GM12878 (cell line): ENCODE data around the gene MYMK. TPM values are rescaled to one million over a fixed set of nuclear protein-coding genes. Genes with fewer than 3 reads are reported as not detected.

Experiments used
- ATAC-seq: fragments of 200-7000 bp; cut with Tn5 transposase; 3 replicates; pipeline ENCODE4 v1.9.1; 2020; ENCODE audit warnings: mild to moderate bottlenecking, moderate library complexity
- BruUV-seq: library from RNA; stranded (reverse); fragments of 400-500 nt; replicated peaks from 2 replicates; lab custom pipeline; 2021; lab: Mats Ljungman, UMichigan
- CTCF ChIA-PET: fragments of 300-600 bp; sonication (Branson Sonifier 250); formaldehyde crosslinking; extraction: SDS; loops from one replicate; lab custom pipeline; 2021; ENCODE audit warnings: inconsistent platforms; lab: Yijun Ruan, JAX
- POLR2A ChIA-PET: fragments of 350-600 bp; formaldehyde crosslinking; extraction: SDS; loops from one replicate; lab custom pipeline; 2021; ENCODE audit warnings: inconsistent platforms; lab: Charles Lee
- RAD21 ChIA-PET: fragments of 300-600 bp; sonication (Branson Sonifier 250); formaldehyde crosslinking; loops from one replicate; lab custom pipeline; 2023; ENCODE audit warnings: antibody characterized with exemption; ENCODE audit not compliant: unreplicated experiment; lab: Charles Lee
- SMC1A ChIA-PET: fragments of 300-600 bp; sonication (Branson Sonifier 250); formaldehyde crosslinking; loops from one replicate; lab custom pipeline; 2023; ENCODE audit not compliant: unreplicated experiment, uncharacterized antibody; lab: Charles Lee
- DNase-seq: peaks from one replicate; pipeline ENCODE4 v3.0.0-alpha.2; 2011; ENCODE audit warnings: low read depth, low spot score
- FAIRE-seq: peaks from 3 replicates; lab custom pipeline; 2011; peaks lifted over from hg19 to GRCh38; lab: Jason Lieb, UNC
- H2AFZ ChIP-seq: 2 replicates; pipeline ENCODE4 v1.6.0; 2011; ENCODE audit warnings: low read depth, low read length, control low read depth; ENCODE audit not compliant: control insufficient read depth
- H3K27ac ChIP-seq: 2 replicates; pipeline ENCODE4 v1.5.1; 2011; ENCODE audit warnings: control low read depth; ENCODE audit not compliant: control insufficient read depth, insufficient read depth
- H3K27me3 ChIP-seq, 2 experiments: replicated peaks in 1 of 2; 2 replicates each; pipeline versions ENCODE4 v1.6.0 to v1.6.1; 2011; ENCODE audit warnings: low read length in 1 of 2; ENCODE audit not compliant: control insufficient read depth in 2 of 2, insufficient read depth in 2 of 2
- H3K36me3 ChIP-seq, 2 experiments: 2 replicates each; pipeline ENCODE4 v1.5.1; 2011; ENCODE audit warnings: low read length in 1 of 2; ENCODE audit not compliant: control insufficient read depth in 2 of 2, insufficient read depth in 2 of 2
- H3K4me1 ChIP-seq: 2 replicates; pipeline ENCODE4 v1.6.1; 2011; ENCODE audit warnings: mild to moderate bottlenecking, low read length, moderate library complexity, mixed read lengths; ENCODE audit not compliant: control insufficient read depth, insufficient read depth
- H3K4me2 ChIP-seq: 2 replicates; pipeline ENCODE4 v1.6.0; 2011; ENCODE audit warnings: control low read depth; ENCODE audit not compliant: control insufficient read depth, insufficient read depth
- H3K4me3 ChIP-seq: fragments of 200-600 bp; sonication (generic); 2 replicates; pipeline ENCODE4 v1.5.1; 2016
- H3K79me2 ChIP-seq: 2 replicates; pipeline ENCODE4 v1.6.0; 2011; ENCODE audit warnings: low read length; ENCODE audit not compliant: control insufficient read depth, insufficient read depth
- H3K9ac ChIP-seq: 2 replicates; pipeline ENCODE4 v1.8.0; 2011; ENCODE audit warnings: low read length, control low read depth, mixed read lengths; ENCODE audit not compliant: control insufficient read depth, insufficient read depth
- H3K9me3 ChIP-seq: replicated peaks from 3 replicates; pipeline ENCODE4 v1.5.1; 2011; ENCODE audit warnings: mild to moderate bottlenecking, low read length; ENCODE audit not compliant: control insufficient read depth, insufficient read depth
- H4K20me1 ChIP-seq: 2 replicates; pipeline ENCODE4 v1.6.0; 2011; ENCODE audit not compliant: control insufficient read depth, insufficient read depth
- ASH2L ChIP-seq: fragments of 300-600, 200-600 bp; sonication (generic); IDR thresholded peaks from 2 replicates; pipeline ENCODE4 v1.6.1; 2017; ENCODE audit warnings: low read depth, mild to moderate bottlenecking, borderline replicate concordance
- BRCA1 ChIP-seq: IDR thresholded peaks from 2 replicates; pipeline ENCODE4 v1.6.1; 2011; ENCODE audit warnings: low read depth, low read length, improper control_type of control experiment
- CHD2 ChIP-seq: IDR thresholded peaks from 2 replicates; pipeline ENCODE4 v1.6.1; 2011; ENCODE audit warnings: low read depth, low read length, improper control_type of control experiment, borderline replicate concordance
- EGR1 ChIP-seq, 2 experiments: IDR thresholded peaks; 1 replicate in 1 of 2; 2 replicates in 1 of 2; pipeline ENCODE4 v1.6.1; 2011 to 2012; ENCODE audit warnings: low read depth in 2 of 2, low read length in 2 of 2, borderline replicate concordance in 1 of 2, mild to moderate bottlenecking in 1 of 2, moderate library complexity in 1 of 2
- FOS ChIP-seq: IDR thresholded peaks from 3 replicates; pipeline ENCODE4 v1.6.1; 2011; ENCODE audit warnings: borderline replicate concordance; ENCODE audit not compliant: insufficient read length; ENCODE audit errors: extremely low read depth
- HSF1 ChIP-seq: fragments of 150-350 bp; IDR thresholded peaks from 2 replicates; pipeline ENCODE4 v1.6.1; 2014; ENCODE audit warnings: mild to moderate bottlenecking, low read depth, low read length
- IRF4 ChIP-seq: IDR thresholded peaks from 2 replicates; pipeline ENCODE4 v1.6.1; 2011; ENCODE audit warnings: low read depth, low read length
- KAT2A ChIP-seq: conservative IDR thresholded peaks from 2 replicates; pipeline ENCODE4 v1.6.1; 2011; ENCODE audit warnings: low read depth, low read length; ENCODE audit not compliant: control insufficient read depth
- NFXL1 ChIP-seq: fragments of 450-650 bp; IDR thresholded peaks from 2 replicates; pipeline ENCODE4 v1.6.1; 2017; ENCODE audit warnings: antibody characterized with exemption, mild to moderate bottlenecking, borderline replicate concordance
- PBX3 ChIP-seq: IDR thresholded peaks from 2 replicates; pipeline ENCODE4 v1.6.1; 2011; ENCODE audit warnings: mild to moderate bottlenecking, low read depth, low read length, moderate library complexity; ENCODE audit not compliant: insufficient replicate concordance
- RCOR1 ChIP-seq: conservative IDR thresholded peaks from 2 replicates; pipeline ENCODE4 v1.6.1; 2012; ENCODE audit warnings: low read depth, low read length, improper control_type of control experiment
- RELB ChIP-seq: fragments of 450-650 bp; IDR thresholded peaks from 2 replicates; pipeline ENCODE4 v1.6.1; 2017; ENCODE audit warnings: low read depth, mild to moderate bottlenecking, moderate library complexity
- RFX5 ChIP-seq: IDR thresholded peaks from 2 replicates; pipeline ENCODE4 v1.6.1; 2011; ENCODE audit warnings: low read depth, low read length, improper control_type of control experiment
- SMAD5 ChIP-seq: IDR thresholded peaks from 2 replicates; pipeline ENCODE4 v1.6.1; 2016; ENCODE audit warnings: antibody characterized with exemption, low read depth
- SRF ChIP-seq, 2 experiments: IDR thresholded peaks; 2 replicates each; pipeline ENCODE4 v1.6.1; 2011; ENCODE audit warnings: low read depth in 2 of 2, low read length in 2 of 2, mild to moderate bottlenecking in 1 of 2, moderate library complexity in 1 of 2
- ZBTB33 ChIP-seq: fragments of 450-650 bp; IDR thresholded peaks from 2 replicates; pipeline ENCODE4 v1.6.1; 2017; ENCODE audit warnings: mild to moderate bottlenecking
- ZNF24 ChIP-seq: fragments of 450-650 bp; IDR thresholded peaks from 2 replicates; pipeline ENCODE4 v1.6.1; 2017; ENCODE audit warnings: antibody characterized with exemption, mild to moderate bottlenecking
- WGBS: methylation state at CpG from one replicate; pipeline ENCODE4 v1.1.6; 2016; ENCODE audit warnings: low lambda C conversion rate; ENCODE audit not compliant: insufficient replicate concordance, insufficient coverage; ENCODE audit errors: missing lambda C conversion rate; 5-methylcytosine and 5-hydroxymethylcytosine counted together
- in situ Hi-C: fragments of 300-500 bp; cut with MboI; formaldehyde crosslinking; loops from 9 replicates; pipeline ENCODE4 v1.14.3; 2018; ENCODE audit warnings: mixed read lengths
- intact Hi-C: fragments of 100-400 bp; cut with micrococcal nuclease; formaldehyde crosslinking; loops from one replicate; pipeline ENCODE4 v1.14.2; 2022; ENCODE audit not compliant: unreplicated experiment
- polyA plus RNA-seq, 11 experiments: library from polyadenylated mRNA; depleted of rRNA in 4 of 11; unstranded in 6 of 11; stranded (reverse) in 5 of 11; fragments of >200 nt; fragmentation: Nextera tagmentation in 4 of 11; fragmentation: Illumina TruSeq in 1 of 11; extraction: Ambion mirVana in 4 of 11; extraction: Trizol in 1 of 11; gene quantifications; 1 replicate in 1 of 11; 2 replicates in 10 of 11; pipeline versions ENCODE4 v1.2.1 to v1.2.3, GENCODE V29; 2011 to 2016; ENCODE audit warnings: inconsistent platforms in 2 of 11, missing spikeins in 2 of 11, low read depth in 1 of 11
- total RNA-seq, 4 experiments: library from RNA; depleted of rRNA in 3 of 4; stranded (reverse); fragments of >200 nt in 3 of 4; fragmentation: Illumina TruSeq in 1 of 4; extraction: Trizol in 1 of 4; gene quantifications; 2 replicates each; pipeline versions ENCODE4 v1.2.1 to v1.2.3, GENCODE V29; 2013 to 2021

MYMK gene
- total and polyA plus RNA-seq, 10 of the 15 experiments (the other 5 are each of a cell fraction or from before 2014, with no cell fraction given): not detected

- CTCF ChIA-PET: interaction anchor here (0.7 to 0.8 kb wide), 2 partner anchors 71 to 193 kb away, joined by 3 to 4 read pairs; no protein-coding TSS in a partner anchor
- Histone ChIP-seq H3K27ac (no peak overlapping the region), H3K4me3 (no peak overlapping the region), H3K79me2 (no peaks in the 10 kb centered on the region), H3K9ac (no peak overlapping the region), H4K20me1 (no peaks in the 10 kb centered on the region), H3K36me3 (no peaks in the 10 kb centered on the region), H3K4me1 (no peaks in the 10 kb centered on the region), H3K9me3 (no peaks in the 10 kb centered on the region), H2AFZ (no peak overlapping the region), H3K4me2 (no peak overlapping the region), H3K27me3 (peaks cover 8 to 10% of the 10 kb centered on the region in 2 experiments; a peak in 2 of 4 replicates)
- WGBS: 20% methylated on average over 9 of the region's 9 CpGs
- DNase-seq (no peak), FAIRE-seq (no peak), ATAC-seq (no peak)
- POLR2A ChIA-PET: no interaction called here
- RAD21 ChIA-PET: interaction anchor here (1.6 to 1.7 kb wide), 2 partner anchors 46 to 193 kb away, joined by 3 to 5 read pairs; no protein-coding TSS in a partner anchor
- no peak for TF ChIP-seq ASH2L
- TF ChIP-seq RELB: no peak
- no peak for TF ChIP-seq ZBTB33
- no peak for TF ChIP-seq ZNF24
- no peak for TF ChIP-seq NFXL1
- TF ChIP-seq RCOR1: no peak
- TF ChIP-seq IRF4: no peak
- no peak for TF ChIP-seq FOS
- TF ChIP-seq EGR1 (IDR thresholded peaks at IDR 0.05; ENCODE audit: borderline replicate concordance in 1 of 2, low read depth in 2 of 2, low read length in 2 of 2): no peak
- no peak for TF ChIP-seq RFX5
- no peak for TF ChIP-seq CHD2
- no peak for TF ChIP-seq KAT2A
- no peak for TF ChIP-seq SRF (IDR thresholded peaks at IDR 0.05; ENCODE audit: low read depth in 2 of 2, low read length in 2 of 2)
- TF ChIP-seq HSF1: no peak
- TF ChIP-seq BRCA1: no peak
- no peak for TF ChIP-seq SMAD5
- no peak for TF ChIP-seq PBX3
- BruUV-seq: no TSS peak
- SMC1A ChIA-PET: no interaction called here
- intact Hi-C loops: loop anchor here (2.0 kb wide), 1 partner anchor 193 kb away; no protein-coding TSS in a partner anchor
- in situ Hi-C loops: loop anchor here (25.0 kb wide), 1 partner anchor 478 kb away; no protein-coding TSS in a partner anchor
These were observed 9.1 kb upstream of the MYMK start for GRCh38 chr9:133533857-133534256.
